Activated T-helper 9 cell treated with anti-CD3 and anti-CD28 coated beads, Interleukin-2, amount 50 U/mL, for 16 hours (primary cell): ENCODE results near the gene MPZL3.
"Not testable (repeated sequence)": the region's sequence is repeated elsewhere in the genome, so short reads cannot be mapped to it uniquely, and the experiment has no call there.

Experiments used
- DNase-seq: peaks from one replicate; pipeline ENCODE4 v3.0.0-alpha.2; 2020; ENCODE audit warnings: low read depth

The MPZL3 gene

GRCh38 chr11:118184784-118185579 is 67.2 kb downstream of the MPZL3 start:
- no peak for DNase-seq

GRCh38 chr11:118183691-118184090 is 68.5 kb downstream of the MPZL3 start:
- not testable (repeated sequence) for DNase-seq

GRCh38 chr11:118180300-118180703 is 71.9 kb downstream of the MPZL3 start:
- no peak for DNase-seq

GRCh38 chr11:118176778-118177134 is 75.4 kb downstream of the MPZL3 start:
- no peak for DNase-seq
